Trophoblast cell (in vitro differentiated cells and primary cell): ENCODE data around the gene RASA3.
A peak's percentile ranks its signal among the peaks of the same experiment; 100 is the strongest.

Source experiments
- DNase-seq, 2 donors: peaks; one replicate each; pipeline ENCODE4 v3.0.0-alpha.2; 2016
- H2AFZ ChIP-seq: 2 replicates; pipeline ENCODE4 v1.6.1; 2013; ENCODE audit warnings: low read length, moderate library complexity, mild to moderate bottlenecking; ENCODE audit not compliant: insufficient read depth, poor library complexity
- H2AK5ac ChIP-seq: 2 replicates; pipeline ENCODE4 v1.6.1; 2013; ENCODE audit warnings: mild to moderate bottlenecking, low read length
- H2BK120ac ChIP-seq: 2 replicates; pipeline ENCODE4 v1.6.1; 2013; ENCODE audit warnings: low read length, mild to moderate bottlenecking, moderate library complexity; ENCODE audit not compliant: insufficient read depth, poor library complexity
- H2BK12ac ChIP-seq: 2 replicates; pipeline ENCODE4 v1.6.1; 2013; ENCODE audit warnings: mild to moderate bottlenecking, low read length, moderate library complexity
- H2BK5ac ChIP-seq: 2 replicates; pipeline ENCODE4 v1.6.1; 2013; ENCODE audit warnings: low read length, low read depth, moderate library complexity, mild to moderate bottlenecking; ENCODE audit not compliant: poor library complexity
- H3K14ac ChIP-seq: 2 replicates; pipeline ENCODE4 v1.6.1; 2013; ENCODE audit warnings: mild to moderate bottlenecking, low read length
- H3K18ac ChIP-seq: 2 replicates; pipeline ENCODE4 v1.6.1; 2013; ENCODE audit warnings: mild to moderate bottlenecking, low read length
- H3K23ac ChIP-seq: 2 replicates; pipeline ENCODE4 v1.6.1; 2013; ENCODE audit warnings: low read length
- H3K27ac ChIP-seq: 2 replicates; pipeline ENCODE4 v1.5.1; 2013; ENCODE audit warnings: low read depth, mild to moderate bottlenecking, inconsistent platforms, low read length, moderate library complexity
- H3K27me3 ChIP-seq: 2 replicates; pipeline ENCODE4 v1.6.1; 2013; ENCODE audit warnings: inconsistent platforms, mild to moderate bottlenecking, low read length, moderate library complexity; ENCODE audit not compliant: insufficient read depth
- H3K36me3 ChIP-seq, 2 experiments: 1 replicate in 1 of 2; 2 replicates in 1 of 2; pipeline ENCODE4 v1.6.1; 2013; ENCODE audit warnings: low read length in 2 of 2, mild to moderate bottlenecking in 2 of 2, moderate library complexity in 1 of 2; ENCODE audit not compliant: insufficient read depth in 2 of 2, control insufficient read depth in 1 of 2
- H3K4ac ChIP-seq: 2 replicates; pipeline ENCODE4 v1.6.1; 2013; ENCODE audit warnings: low read depth, mild to moderate bottlenecking, low read length, moderate library complexity
- H3K4me1 ChIP-seq, 2 experiments: 1 replicate in 1 of 2; 2 replicates in 1 of 2; pipeline ENCODE4 v1.6.1; 2013; ENCODE audit warnings: low read length in 2 of 2, mild to moderate bottlenecking in 2 of 2, moderate library complexity in 1 of 2; ENCODE audit not compliant: insufficient read depth in 2 of 2, control insufficient read depth in 1 of 2
- H3K4me2 ChIP-seq: 2 replicates; pipeline ENCODE4 v1.6.1; 2013; ENCODE audit warnings: inconsistent platforms, mild to moderate bottlenecking, low read length, moderate library complexity
- H3K4me3 ChIP-seq: 2 replicates; pipeline ENCODE4 v1.5.1; 2013; ENCODE audit warnings: mild to moderate bottlenecking, low read depth, low read length, inconsistent platforms
- H3K79me1 ChIP-seq: one replicate; pipeline ENCODE4 v1.6.1; 2013; ENCODE audit warnings: low read length
- H3K79me2 ChIP-seq: 2 replicates; pipeline ENCODE4 v1.6.1; 2013; ENCODE audit warnings: low read length, mild to moderate bottlenecking; ENCODE audit not compliant: control insufficient read depth, insufficient read depth, poor library complexity
- H3K9ac ChIP-seq: 2 replicates; pipeline ENCODE4 v1.6.1; 2013; ENCODE audit warnings: mild to moderate bottlenecking, low read length
- H3K9me3 ChIP-seq: 2 replicates; pipeline ENCODE4 v1.6.1; 2013; ENCODE audit warnings: low read depth, mild to moderate bottlenecking, control low read depth, inconsistent platforms, low read length; ENCODE audit not compliant: insufficient read depth
- H4K12ac ChIP-seq: 2 replicates; pipeline ENCODE4 v1.6.1; 2013; ENCODE audit warnings: low read depth, mild to moderate bottlenecking, low read length, moderate library complexity
- H4K8ac ChIP-seq: 2 replicates; pipeline ENCODE4 v1.6.1; 2013; ENCODE audit warnings: low read depth, mild to moderate bottlenecking, low read length, moderate library complexity
- H4K91ac ChIP-seq: one replicate; pipeline ENCODE4 v1.6.1; 2013; ENCODE audit warnings: low read depth, mild to moderate bottlenecking, low read length, moderate library complexity
- WGBS: extraction: QIAGEN DNeasy Blood & Tissue Kit; methylation state at CpG from one replicate; pipeline ENCODE4 v1.1.7; 2013; ENCODE audit warnings: missing lambda C conversion rate; ENCODE audit not compliant: insufficient read length, insufficient coverage; ENCODE audit errors: extremely low coverage; 5-methylcytosine and 5-hydroxymethylcytosine counted together

Gene RASA3

GRCh38 chr13:114121031-114121430 lies 11.4 kb downstream of the RASA3 start:
- Histone ChIP-seq H3K9me3 (peaks cover 4% of the 10 kb centered on the region), H3K79me1 (peaks cover 10% of the 10 kb centered on the region), H3K27me3 (no peaks in the 10 kb centered on the region), H3K4ac (no peak overlapping the region), H2BK12ac (peak overlapping the region; percentile 17), H3K4me3 (no peak overlapping the region), H3K27ac (peak overlapping the region; percentile 54), H3K23ac (no peak overlapping the region), H3K9ac (no peak overlapping the region), H3K4me2 (no peak overlapping the region), H4K12ac (no peak overlapping the region), H4K91ac (peak overlapping the region; percentile 30), H2AFZ (no peak overlapping the region), H3K36me3 (peaks cover 3 to 5% of the 10 kb centered on the region in 2 experiments), H3K14ac (no peak overlapping the region), H2BK120ac (peak overlapping the region; percentile 35), H3K18ac (peak overlapping the region; percentile 3), H3K79me2 (peaks cover 2% of the 10 kb centered on the region), H4K8ac (no peak overlapping the region), H2AK5ac (no peak overlapping the region), H3K4me1 (peaks cover 15 to 28% of the 10 kb centered on the region in 2 experiments), H2BK5ac (peak overlapping the region; percentile 20)
- DNase-seq, result no peak
- no CpG with 5 or more reads among the region's 12 CpGs for WGBS

DNA sequence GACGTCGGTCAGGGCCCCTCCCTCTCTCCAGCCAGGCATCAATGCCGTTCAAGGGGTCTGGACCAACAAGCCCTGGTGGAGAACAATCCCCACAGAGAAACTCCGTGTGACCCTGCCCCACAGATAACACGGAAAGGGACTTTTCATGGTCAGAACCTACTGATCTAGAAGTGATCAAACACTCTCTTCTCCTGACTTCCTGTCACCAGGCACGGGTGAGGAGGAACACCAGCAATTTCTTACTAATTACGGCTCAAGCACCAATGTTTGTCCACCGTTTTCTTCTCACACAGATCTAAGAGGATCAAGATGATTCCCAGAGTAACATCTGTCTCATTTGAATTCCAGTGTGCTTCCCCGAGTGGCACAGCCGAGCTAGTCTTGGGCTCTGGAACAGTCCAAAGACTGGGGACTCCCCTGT lies 11.8 kb downstream of the RASA3 start:
- Histone ChIP-seq H2BK5ac (peak overlapping the region; percentile 20), H2AK5ac (no peak overlapping the region), H2AFZ (no peak overlapping the region), H3K4me1 (peaks cover 15 to 30% of the 10 kb centered on the region in 2 experiments), H3K18ac (peak overlapping the region; percentile 10), H3K36me3 (peaks cover 3 to 5% of the 10 kb centered on the region in 2 experiments), H3K4me3 (no peak overlapping the region), H3K27me3 (no peaks in the 10 kb centered on the region), H4K91ac (peak overlapping the region; percentile 45), H3K9me3 (peaks cover 4% of the 10 kb centered on the region), H2BK120ac (peak overlapping the region; percentile 35), H3K79me2 (peaks cover 2% of the 10 kb centered on the region), H3K23ac (no peak overlapping the region), H3K4ac (peak overlapping the region; percentile 9), H4K12ac (no peak overlapping the region), H3K27ac (peak overlapping the region; percentile 54), H4K8ac (peak overlapping the region; percentile 22), H2BK12ac (peak overlapping the region; percentile 21), H3K9ac (no peak overlapping the region), H3K4me2 (no peak overlapping the region), H3K79me1 (peaks cover 10% of the 10 kb centered on the region), H3K14ac (peak overlapping the region; percentile 44)
- no peak for DNase-seq
- no CpG with 5 or more reads among the region's 10 CpGs for WGBS

DNA sequence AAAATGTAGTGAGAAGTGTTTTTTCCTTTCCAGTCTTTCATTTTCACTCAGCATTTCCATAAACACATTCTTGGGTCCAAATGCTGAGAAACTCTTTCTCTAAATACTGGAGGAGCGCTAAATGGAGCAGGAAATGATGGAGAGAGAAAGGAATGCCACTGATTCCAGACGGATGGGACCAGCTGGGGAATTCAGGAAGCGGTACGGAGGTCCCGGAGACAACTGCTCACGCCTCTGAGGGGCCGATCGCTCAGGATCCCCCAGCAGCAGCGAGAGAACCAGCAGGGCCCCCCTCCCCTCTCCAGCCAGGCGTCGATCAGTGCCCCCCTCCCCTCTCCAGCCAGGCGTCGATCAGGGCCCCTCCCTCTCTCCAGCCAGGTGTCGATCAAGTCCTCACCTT lies 13.2 kb downstream of the RASA3 start:
- peak overlapping the region; percentile 63 for H2BK5ac ChIP-seq
- H2AK5ac ChIP-seq, result no peak overlapping the region
- H3K27me3 ChIP-seq, result no peaks in the 10 kb centered on the region
- peak overlapping the region; percentile 28 for H4K8ac ChIP-seq
- no peak overlapping the region for H3K4me3 ChIP-seq
- peak overlapping the region; percentile 94 for H3K27ac ChIP-seq
- H3K79me2 ChIP-seq, result peaks cover 2% of the 10 kb centered on the region
- H3K79me1 ChIP-seq, result peaks cover 12% of the 10 kb centered on the region
- no peak overlapping the region for H3K23ac ChIP-seq
- DNase-seq, result no peak
- peaks cover 4% of the 10 kb centered on the region for H3K9me3 ChIP-seq
- H3K14ac ChIP-seq, result no peak overlapping the region
- H2BK12ac ChIP-seq, result no peak overlapping the region
- H2AFZ ChIP-seq, result no peak overlapping the region
- no peak overlapping the region for H4K12ac ChIP-seq
- H3K9ac ChIP-seq, result no peak overlapping the region
- peaks cover 3 to 8% of the 10 kb centered on the region in 2 experiments for H3K36me3 ChIP-seq
- H2BK120ac ChIP-seq, result peak overlapping the region; percentile 52
- H4K91ac ChIP-seq, result peak overlapping the region; percentile 82
- H3K18ac ChIP-seq, result no peak overlapping the region
- WGBS, result no CpG with 5 or more reads among the region's 14 CpGs
- H3K4ac ChIP-seq, result no peak overlapping the region
- peak overlapping the region; percentile 23 for H3K4me2 ChIP-seq
- peaks cover 22 to 37% of the 10 kb centered on the region in 2 experiments for H3K4me1 ChIP-seq

GRCh38 chr13:114118511-114119123 lies 13.8 kb downstream of the RASA3 start:
- H4K91ac ChIP-seq, result peak overlapping the region; percentile 78
- no peak overlapping the region for H2AK5ac ChIP-seq
- H3K4me2 ChIP-seq, result peak overlapping the region; percentile 38
- peak overlapping the region; percentile 5 for H2BK12ac ChIP-seq
- H3K4me3 ChIP-seq, result no peak overlapping the region
- H3K79me2 ChIP-seq, result peaks cover 2% of the 10 kb centered on the region
- peaks cover 22 to 37% of the 10 kb centered on the region in 2 experiments for H3K4me1 ChIP-seq
- peak overlapping the region; percentile 71 for H2BK5ac ChIP-seq
- H3K18ac ChIP-seq, result peak overlapping the region; percentile 26
- no peak for DNase-seq
- peak overlapping the region; percentile 94 for H3K27ac ChIP-seq
- H3K14ac ChIP-seq, result peak overlapping the region; percentile 55
- H3K27me3 ChIP-seq, result no peaks in the 10 kb centered on the region
- H3K23ac ChIP-seq, result no peak overlapping the region
- H3K79me1 ChIP-seq, result peaks cover 12% of the 10 kb centered on the region
- H4K12ac ChIP-seq, result no peak overlapping the region
- H3K4ac ChIP-seq, result no peak overlapping the region
- no peak overlapping the region for H2AFZ ChIP-seq
- H2BK120ac ChIP-seq, result peak overlapping the region; percentile 34
- no CpG with 5 or more reads among the region's 11 CpGs for WGBS
- peaks cover 6% of the 10 kb centered on the region for H3K9me3 ChIP-seq
- peak overlapping the region; percentile 4 for H4K8ac ChIP-seq
- H3K9ac ChIP-seq, result no peak overlapping the region
- peaks cover 3 to 10% of the 10 kb centered on the region in 2 experiments for H3K36me3 ChIP-seq
